Neural progenitor cell (in vitro differentiated cells): ENCODE results near the gene NINL.

ENCODE experiments used
- EZH2 ChIP-seq: fragments of 200-600 bp; sonication (generic); IDR thresholded peaks from 2 replicates; pipeline ENCODE4 v1.6.1; 2017; ENCODE audit warnings: antibody characterized with exemption, mild to moderate bottlenecking, moderate library complexity
- TF ChIP-seq, protein P1 (sequence below): fragments of 200-600 bp; sonication (generic); IDR thresholded peaks from 2 replicates; pipeline ENCODE4 v1.5.1; 2017; ENCODE audit warnings: antibody characterized with exemption, mild to moderate bottlenecking

DNA sequence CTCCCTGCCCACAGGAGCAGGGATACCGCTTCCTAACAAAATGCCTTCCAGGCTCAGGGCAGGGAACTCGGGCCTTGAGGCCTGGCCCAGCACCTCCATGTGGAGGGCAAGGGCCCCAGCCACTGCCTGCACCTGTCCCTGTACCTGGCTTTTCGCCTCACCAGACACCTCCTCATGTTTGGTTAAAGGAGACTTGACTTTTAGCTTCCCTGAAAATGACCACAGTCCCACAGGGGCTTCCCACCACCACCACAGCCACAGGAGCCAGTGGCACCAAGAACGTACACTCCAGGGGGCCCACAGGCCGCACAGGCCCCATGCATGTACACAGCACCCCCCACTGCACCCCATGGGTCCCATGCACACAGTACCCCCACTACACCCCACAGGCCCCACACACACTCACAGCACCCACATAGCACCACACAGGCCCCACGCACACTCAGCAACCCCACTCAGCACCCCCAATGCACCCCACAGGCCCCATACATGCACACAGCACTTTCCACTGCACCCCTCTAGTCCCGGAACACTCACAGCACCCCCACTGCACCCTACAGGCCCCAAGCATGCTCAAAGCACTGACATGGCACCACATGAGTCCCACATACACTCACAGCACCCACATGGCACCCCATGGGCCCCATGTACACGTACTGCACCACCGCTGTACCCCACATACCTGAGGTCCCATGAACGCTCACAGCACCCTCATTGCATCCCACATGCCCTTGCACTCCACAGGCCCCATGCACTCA, 91.4 kb downstream of the NINL start:
- TF ChIP-seq, protein P1, sequence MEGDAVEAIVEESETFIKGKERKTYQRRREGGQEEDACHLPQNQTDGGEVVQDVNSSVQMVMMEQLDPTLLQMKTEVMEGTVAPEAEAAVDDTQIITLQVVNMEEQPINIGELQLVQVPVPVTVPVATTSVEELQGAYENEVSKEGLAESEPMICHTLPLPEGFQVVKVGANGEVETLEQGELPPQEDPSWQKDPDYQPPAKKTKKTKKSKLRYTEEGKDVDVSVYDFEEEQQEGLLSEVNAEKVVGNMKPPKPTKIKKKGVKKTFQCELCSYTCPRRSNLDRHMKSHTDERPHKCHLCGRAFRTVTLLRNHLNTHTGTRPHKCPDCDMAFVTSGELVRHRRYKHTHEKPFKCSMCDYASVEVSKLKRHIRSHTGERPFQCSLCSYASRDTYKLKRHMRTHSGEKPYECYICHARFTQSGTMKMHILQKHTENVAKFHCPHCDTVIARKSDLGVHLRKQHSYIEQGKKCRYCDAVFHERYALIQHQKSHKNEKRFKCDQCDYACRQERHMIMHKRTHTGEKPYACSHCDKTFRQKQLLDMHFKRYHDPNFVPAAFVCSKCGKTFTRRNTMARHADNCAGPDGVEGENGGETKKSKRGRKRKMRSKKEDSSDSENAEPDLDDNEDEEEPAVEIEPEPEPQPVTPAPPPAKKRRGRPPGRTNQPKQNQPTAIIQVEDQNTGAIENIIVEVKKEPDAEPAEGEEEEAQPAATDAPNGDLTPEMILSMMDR, result no peak
- TF ChIP-seq EZH2, result no peak
